ENCODE results near the gene CDYL.

CDYL gene

DNA sequence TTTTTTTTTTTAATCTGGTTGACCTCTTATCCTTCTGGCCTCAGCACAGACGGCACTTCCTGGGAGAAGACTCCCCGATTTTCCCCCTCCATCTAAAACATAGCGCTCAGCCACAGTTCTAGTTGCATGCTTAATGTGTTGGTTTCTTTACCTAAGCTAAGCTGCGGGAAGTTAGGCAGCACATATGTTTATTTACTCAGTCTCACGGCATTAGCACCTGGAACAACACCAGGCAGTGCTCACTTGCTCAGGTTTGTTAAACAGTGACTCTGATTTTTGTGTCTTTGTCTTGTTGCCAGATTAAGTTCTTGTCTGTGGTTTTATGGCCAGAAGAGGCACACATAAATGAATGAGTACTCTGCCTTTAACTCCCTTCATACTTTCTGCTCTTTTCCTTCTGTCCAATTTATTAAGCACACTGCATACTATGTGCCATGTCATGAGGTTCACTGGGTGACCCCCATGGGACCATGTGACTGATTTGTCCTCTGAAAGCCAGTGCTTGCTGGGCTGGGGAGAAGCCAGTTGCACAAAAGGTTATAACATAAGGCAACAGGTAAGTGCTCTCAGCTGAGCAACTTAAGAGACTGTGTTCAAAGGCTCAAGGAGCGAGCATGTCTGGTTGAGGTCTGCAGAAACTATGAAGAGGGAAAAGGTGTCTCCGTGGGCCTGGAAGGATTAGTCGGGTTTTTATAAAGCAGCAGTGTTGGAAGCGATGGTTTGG lies 134.0 kb downstream of the CDYL start:
- no peak for DNase-seq

DNA sequence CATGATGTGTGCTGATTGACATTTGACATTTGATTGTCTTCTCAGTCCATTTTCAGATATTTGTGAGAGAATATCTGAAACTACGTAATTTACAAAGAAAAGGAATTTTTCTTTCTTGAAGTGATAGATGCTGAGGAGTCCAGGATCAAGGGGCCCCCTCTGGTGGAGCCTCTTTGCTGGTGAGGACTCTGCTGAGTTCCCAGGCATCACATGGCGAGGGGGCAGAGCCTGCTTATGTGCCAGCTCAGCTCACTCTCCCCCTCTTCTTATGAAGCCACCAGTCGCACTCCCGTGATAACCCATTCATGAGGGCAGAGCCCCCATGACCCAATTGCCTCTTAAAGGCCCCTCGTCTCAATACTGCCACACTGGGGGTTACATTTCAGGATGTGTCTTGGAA lies 136.4 kb downstream of the CDYL start:
- DNase-seq, result no peak

GRCh38 chr6:4913705-4914419 lies 137.7 kb downstream of the CDYL start:
- DNase-seq, result no peak

DNA sequence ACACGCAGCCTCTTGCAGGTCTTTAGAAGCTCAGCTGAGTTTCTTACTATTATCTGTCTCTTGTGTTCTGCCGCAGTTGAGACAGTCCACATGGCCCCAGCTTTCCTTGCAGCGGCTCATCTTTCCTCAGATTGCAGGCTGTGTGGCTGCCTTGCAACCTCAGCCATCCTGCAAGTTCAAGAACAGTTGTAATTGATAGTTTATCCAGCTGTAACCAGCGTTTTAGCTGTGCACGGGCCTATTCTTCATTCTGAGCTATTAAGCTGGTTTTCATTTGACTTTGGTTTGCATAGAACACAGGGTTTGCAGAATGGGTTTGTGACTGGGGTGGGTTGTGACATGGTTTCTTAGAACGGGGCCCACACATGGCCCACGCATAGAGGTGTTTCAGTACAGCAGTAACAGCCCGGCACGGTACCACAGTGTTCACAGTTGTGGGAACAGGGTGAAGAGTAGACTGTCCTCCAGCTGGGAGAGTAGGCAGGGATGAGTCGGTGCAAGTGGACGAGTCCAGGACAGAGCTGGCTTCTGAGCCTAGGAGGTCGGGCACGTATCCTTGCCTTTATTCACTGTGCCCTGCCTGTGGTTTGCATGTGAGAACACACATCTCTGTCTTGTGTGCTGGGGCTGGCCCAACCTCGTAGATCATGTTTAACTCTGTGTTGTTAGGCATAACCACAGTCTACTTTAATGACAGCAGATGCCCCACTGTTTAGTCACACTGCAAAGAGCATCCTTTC lies 138.4 kb downstream of the CDYL start:
- peak; percentile 3 for DNase-seq

DNA sequence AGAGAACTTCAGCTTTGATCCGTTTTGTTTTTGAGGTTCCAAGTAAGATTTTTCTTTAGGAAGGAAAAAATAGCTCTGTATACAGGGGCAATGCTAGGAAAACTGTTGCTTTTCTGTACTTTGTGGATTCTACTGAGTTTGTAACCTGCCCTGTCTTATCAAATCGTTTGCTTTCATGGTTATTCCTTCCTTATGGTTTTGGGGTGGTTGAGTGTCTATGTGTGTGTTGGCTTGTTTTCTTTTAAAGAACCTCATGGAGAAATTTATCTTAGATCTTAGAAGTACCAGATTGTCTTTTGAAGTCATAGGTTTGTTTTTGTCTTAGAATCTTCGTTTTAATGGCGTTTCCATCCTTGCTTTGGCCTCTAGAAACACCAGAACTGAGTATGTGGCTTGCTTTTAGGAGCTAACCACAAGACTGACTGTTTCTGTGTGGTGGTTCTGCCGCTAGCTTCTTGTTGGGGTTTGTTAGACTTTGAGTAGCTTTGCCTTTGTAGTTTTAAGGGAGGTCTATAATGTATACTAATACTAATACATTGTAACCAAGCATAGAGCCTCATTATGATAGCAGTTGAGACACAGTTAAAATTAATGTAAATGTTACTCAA lies 140.9 kb downstream of the CDYL start:
- DNase-seq, result no peak

GRCh38 chr6:4920914-4921410 lies 144.8 kb downstream of the CDYL start:
- peak; percentile 23 for DNase-seq

DNA sequence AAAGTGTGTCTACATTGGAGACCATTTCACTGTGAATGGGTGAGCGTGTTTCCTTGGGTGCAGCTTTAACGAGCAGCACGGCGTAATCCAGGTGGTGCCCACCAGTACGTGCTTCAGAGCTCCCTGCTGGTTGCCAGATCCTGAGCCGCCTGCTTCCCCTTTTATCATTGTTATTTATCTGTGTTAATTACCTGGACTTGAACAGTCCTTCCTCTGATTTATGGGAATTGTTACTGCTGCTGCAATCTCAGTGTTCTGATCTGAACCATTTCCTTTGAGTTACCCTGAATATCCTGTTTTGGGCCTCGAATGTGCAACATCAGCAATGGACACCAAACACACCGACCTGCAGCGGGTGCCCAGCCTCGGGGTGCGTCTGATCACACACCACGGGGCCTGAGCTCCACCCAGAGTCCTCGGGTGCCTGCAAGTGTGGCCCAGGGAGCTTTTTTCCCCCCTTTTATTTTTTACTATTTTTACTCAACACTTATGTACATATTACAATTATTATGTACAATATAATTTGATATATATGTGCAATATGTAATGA lies 146.4 kb downstream of the CDYL start:
- no peak for DNase-seq

- DNase-seq, result no peak
Measured at GRCh38 chr6:4923081-4923480, 146.9 kb downstream of the CDYL start.

- DNase-seq, result no peak
Measured at GRCh38 chr6:4924661-4925271, 148.6 kb downstream of the CDYL start.

DNA sequence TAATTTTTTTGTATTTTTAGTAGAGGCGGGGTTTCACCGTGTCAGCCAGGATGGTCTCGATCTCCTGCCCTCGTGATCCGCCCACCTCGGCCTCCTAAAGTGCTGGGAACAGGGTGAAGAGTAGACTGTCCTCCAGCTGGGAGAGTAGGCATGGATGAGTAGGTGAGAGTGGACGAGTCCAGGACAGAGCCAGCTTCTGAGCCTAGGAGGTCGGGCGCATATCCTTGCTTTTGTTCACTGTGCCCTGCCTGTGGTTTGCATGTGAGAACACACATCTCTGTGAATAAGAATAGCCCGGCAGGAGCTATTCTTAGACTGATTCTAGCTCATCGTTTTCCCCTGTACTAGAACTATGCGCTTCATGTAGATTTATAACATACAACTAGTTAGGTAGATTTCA lies 149.4 kb downstream of the CDYL start:
- no peak for DNase-seq

DNA sequence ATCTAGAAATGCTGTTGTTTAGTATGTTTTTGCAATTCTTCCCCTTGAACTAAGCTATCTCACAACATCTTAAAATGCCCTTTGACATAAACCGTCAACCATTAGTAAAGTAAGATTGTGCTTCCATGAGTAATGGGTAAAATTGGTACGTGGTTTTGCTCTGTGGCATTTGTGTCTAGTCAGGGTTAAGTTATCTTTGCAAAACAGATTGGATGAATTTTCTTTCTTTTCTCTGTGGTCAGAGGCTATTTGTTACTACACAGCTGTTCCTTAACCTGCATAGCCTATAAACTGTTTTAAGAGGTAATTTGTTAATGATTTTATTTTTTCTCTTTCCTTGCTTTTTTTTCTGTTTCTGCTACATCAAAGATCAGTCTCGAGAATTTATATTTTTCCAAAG lies 152.2 kb downstream of the CDYL start:
- DNase-seq, result peak; percentile 67

DNA sequence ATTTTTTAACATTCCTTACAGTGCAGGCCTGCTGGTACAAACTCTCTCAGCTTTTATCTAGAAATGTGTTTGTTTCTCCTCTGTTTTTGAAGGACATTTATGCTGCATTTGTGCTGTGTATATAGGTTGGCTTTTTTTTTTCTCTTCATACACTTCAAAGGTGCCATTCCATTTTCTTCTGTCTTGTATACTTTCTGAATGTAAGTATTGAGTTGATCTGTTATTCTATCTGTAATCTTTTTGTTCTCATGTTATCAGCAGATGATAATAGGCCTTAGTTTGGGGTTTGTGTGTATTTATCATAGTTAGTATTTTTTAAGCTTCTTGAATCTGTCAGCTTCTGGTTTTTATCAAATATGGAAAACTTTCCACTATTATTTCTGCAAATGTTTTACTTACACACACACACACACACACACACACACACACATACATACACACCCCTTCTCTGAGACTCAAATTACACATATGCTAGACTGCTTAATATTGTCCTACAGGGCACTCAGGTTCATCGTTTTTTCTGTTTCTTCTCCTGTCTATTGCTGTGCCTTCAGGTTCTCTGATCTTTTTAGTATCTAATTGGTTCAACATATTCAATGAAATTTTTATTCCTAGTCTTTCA lies 153.0 kb downstream of the CDYL start:
- DNase-seq, result no peak

- DNase-seq, result no peak
Measured at GRCh38 chr6:4930025-4930691, 154.0 kb downstream of the CDYL start.

DNA sequence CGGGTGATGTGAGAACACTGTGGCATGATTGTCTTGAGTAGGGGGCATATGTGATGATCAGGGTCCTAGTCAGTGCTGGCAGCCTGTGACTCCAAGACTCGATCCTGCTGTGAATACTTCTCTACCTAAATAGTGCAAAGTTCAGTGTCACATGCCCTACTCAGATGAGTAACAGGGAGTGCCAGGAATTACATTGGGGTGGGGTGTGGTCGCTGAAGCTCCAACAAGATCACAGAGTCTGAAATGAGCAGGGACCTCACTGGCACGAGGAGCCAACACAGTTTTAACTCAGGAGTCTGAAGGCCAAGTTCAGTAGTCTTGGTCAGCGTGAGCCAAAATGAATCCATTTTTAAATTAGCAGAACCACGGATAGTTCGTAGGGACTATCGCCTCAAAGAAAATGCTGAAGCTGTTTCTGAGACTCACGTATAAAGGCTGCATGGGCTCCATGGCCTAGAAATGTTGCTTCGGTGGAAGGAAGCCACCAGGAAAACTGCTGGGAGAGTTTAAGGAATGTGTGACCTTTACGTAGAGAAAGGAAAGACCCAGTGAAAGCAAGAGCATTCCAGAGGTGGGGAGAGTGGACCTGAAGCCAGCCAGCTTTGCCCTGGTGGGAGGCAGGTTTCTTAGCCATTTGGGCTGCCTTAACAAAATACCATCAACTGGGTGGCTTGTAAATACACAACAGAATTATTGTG lies 155.5 kb downstream of the CDYL start:
- DNase-seq, result no peak

DNA sequence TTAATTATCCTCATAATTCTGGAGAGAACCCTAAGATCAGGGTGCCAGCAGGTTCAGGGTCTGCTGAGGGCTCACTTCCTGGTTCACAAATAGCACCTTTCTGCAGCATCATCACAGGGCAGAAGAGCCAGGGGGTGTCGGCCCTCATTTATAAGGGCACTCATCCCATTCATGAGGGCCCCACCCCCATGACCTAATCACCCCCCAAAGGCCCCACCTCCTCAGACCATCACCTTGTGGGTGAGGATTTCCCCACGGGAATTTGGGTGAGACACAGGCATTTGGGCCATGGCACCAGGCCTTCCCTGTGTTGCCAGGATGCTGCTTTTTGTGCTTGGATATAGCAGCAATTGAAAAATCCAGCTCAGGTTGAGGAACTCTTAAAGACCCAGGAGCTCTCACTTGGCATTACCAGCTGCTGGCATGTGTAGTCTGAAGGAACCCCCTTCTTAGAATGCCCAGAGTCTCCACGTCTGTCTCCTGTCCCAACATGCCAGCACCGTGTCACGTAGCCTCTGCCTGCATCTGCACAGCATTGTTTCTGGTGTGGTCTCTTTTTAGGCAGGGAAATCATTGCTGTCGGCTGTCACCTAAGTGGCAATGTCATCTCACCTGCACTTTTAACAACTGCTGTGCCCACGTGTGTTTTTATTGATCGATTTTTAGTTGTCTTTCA lies 156.2 kb downstream of the CDYL start:
- DNase-seq, result no peak

DNA sequence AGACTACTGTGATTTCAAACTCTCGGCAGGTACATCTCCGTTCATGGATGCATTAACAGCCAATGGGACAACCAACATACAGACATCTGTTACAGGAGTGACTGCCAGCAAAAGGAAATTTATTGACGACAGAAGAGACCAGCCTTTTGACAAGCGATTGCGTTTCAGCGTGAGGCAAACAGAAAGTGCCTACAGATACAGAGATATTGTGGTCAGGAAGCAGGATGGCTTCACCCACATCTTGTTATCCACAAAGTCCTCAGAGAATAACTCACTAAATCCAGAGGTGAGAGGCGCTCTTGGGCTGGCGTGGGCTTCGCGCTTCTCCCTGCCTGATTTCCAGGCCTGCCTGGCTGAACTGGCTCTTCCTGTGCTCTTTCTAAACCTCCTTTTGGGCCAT lies 159.3 kb downstream of the CDYL start:
- DNase-seq, result no peak

GRCh38 chr6:4935975-4936680 lies 159.9 kb downstream of the CDYL start:
- no peak for DNase-seq

DNA sequence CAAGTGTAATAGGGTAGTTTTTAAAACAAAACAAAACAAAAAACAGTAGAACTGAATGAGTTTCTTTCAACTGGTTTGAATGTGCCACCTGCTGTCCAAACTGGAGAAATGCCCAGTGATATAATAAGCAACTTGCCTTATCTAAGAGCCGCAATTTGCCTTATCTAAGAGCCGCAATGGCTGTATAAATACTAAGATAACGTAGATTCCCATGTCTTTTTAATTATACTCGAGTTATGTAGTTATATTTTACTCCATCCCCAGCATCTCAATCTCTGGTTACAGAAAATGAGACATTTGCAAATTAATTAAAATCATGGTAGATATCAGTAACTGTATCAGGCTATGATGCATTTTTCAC lies 160.5 kb downstream of the CDYL start:
- DNase-seq, result peak; percentile 50

DNA sequence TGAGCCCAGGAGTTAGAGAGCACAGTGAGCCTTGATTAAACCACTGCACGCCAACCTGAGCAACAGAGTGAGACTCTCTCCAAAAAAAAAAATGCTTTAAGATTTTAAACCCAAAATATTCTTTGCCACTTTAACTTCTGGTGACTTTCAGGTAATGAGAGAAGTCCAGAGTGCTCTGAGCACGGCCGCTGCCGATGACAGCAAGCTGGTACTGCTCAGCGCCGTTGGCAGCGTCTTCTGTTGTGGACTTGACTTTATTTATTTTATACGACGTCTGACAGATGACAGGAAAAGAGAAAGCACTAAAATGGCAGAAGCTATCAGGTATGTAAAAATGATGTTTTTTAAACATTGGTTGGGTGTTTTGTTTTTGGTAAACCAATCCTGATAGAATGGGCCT lies 161.2 kb downstream of the CDYL start:
- no peak for DNase-seq

DNA sequence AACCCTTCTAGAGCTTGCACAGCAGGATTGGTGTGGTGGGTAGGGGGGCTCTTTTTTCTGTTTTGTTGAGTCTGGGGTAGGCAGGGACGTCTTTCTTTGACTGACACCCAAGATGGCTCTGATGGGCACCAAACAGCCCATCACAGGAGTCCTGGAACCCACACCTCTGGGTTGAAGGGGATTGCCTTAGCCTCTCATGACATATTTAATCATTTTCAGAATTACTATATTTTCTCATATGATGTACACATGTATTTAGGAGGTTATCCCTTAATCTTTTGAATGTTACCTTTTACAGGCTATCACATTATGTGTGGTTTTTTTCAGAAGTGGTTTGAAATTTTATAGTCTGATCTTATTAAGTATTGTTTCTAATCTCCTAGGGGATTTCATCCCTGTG lies 163.0 kb downstream of the CDYL start:
- DNase-seq, result no peak

Data from HCEC 1CT (cell line).